Measurements from ENCODE around the gene MAPK8IP2.

- TF ChIP-seq FOS (IDR thresholded peaks at IDR 0.05; ENCODE audit: low read depth, low read length) = no peak
- TF ChIP-seq CTCF (conservative IDR thresholded peaks at IDR 0.05; ENCODE audit: low read depth, low read length) = peak; percentile 49
- no peak for TF ChIP-seq BHLHE40 (IDR thresholded peaks at IDR 0.05; ENCODE audit: low read depth, low read length)
- TF ChIP-seq CEBPB (IDR thresholded peaks at IDR 0.05; ENCODE audit: low read depth, low read length) = no peak
- TF ChIP-seq RFX5 (IDR thresholded peaks at IDR 0.05; ENCODE audit: low read depth, low read length) = no peak
- TF ChIP-seq MAZ (IDR thresholded peaks at IDR 0.05; ENCODE audit: borderline replicate concordance, low read depth, low read length) = no peak
- TF ChIP-seq SMC3 (IDR thresholded peaks at IDR 0.05; ENCODE audit: low read depth, low read length) = peak; percentile 13; the same call in 1 of the 2 replicates
- no peak for TF ChIP-seq POLR2A (IDR thresholded peaks at IDR 0.05; ENCODE audit: low read depth, low read length)
- TF ChIP-seq RAD21 (IDR thresholded peaks at IDR 0.05; ENCODE audit: low read length) = peak; percentile 31; the same call in 1 of the 2 replicates
- no peak for TF ChIP-seq MXI1 (IDR thresholded peaks at IDR 0.05; ENCODE audit: borderline replicate concordance, low read depth, low read length)
- peak; percentile 45 for TF ChIP-seq USF2 (IDR thresholded peaks at IDR 0.05; ENCODE audit: low read depth, low read length)
Measured at GRCh38 chr22:50641696-50642607, 41.4 kb downstream of the MAPK8IP2 start.
